CD4-positive, alpha-beta memory T cell (primary cell): ENCODE results near the gene RPS6KL1. TPM values are rescaled to one million over a fixed set of nuclear protein-coding genes. Genes with fewer than 3 reads are reported as not detected.

Experiments used
- CTCF ChIA-PET: fragments of 350-600 bp; sonication (Branson Sonifier 250); formaldehyde crosslinking; loops from one replicate; lab custom pipeline; 2021; ENCODE audit warnings: inconsistent platforms; ENCODE audit not compliant: partially characterized antibody; lab: Charles Lee
- POLR2A ChIA-PET: fragments of 350-600 bp; sonication (Branson Sonifier 250); formaldehyde crosslinking; loops from one replicate; lab custom pipeline; 2021; ENCODE audit not compliant: partially characterized antibody; lab: Charles Lee
- DNase-seq, 5 donors: peaks; one replicate each; pipeline versions ENCODE4 v3.0.0 to v3.0.0-alpha.2; 2020 to 2022; ENCODE audit warnings: mixed read lengths in 1 of 5
- H3K27ac ChIP-seq: one replicate; pipeline ENCODE4 v1.7.0; 2013; ENCODE audit warnings: low read depth, low read length
- H3K27me3 ChIP-seq: 2 replicates; pipeline ENCODE4 v1.7.0; 2013; ENCODE audit warnings: mild to moderate bottlenecking, low read length, moderate library complexity; ENCODE audit not compliant: insufficient read depth
- H3K36me3 ChIP-seq: 2 replicates; pipeline ENCODE4 v1.7.0; 2013; ENCODE audit warnings: mild to moderate bottlenecking, low read length, moderate library complexity; ENCODE audit not compliant: insufficient read depth
- H3K4me1 ChIP-seq: 2 replicates; pipeline ENCODE4 v1.7.0; 2013; ENCODE audit warnings: mild to moderate bottlenecking, low read length, moderate library complexity; ENCODE audit not compliant: insufficient read depth
- H3K4me3 ChIP-seq, 2 donors: one replicate each; pipeline ENCODE4 v1.7.0; 2013; ENCODE audit warnings: low read length in 2 of 2, mild to moderate bottlenecking in 1 of 2
- H3K9me3 ChIP-seq, 2 donors: one replicate each; pipeline ENCODE4 v1.7.0; 2013; ENCODE audit warnings: low read length in 2 of 2, control low read depth in 1 of 2; ENCODE audit not compliant: control insufficient read depth in 1 of 2
- H3K27ac Mint-ChIP-seq, 7 donors: one replicate each; pipeline ENCODE4 v1.8.0; 2020 to 2021; ENCODE audit warnings: mixed read lengths in 7 of 7, mild to moderate bottlenecking in 6 of 7, inconsistent platforms in 3 of 7, moderate library complexity in 3 of 7
- H3K27me3 Mint-ChIP-seq, 2 donors: one replicate each; pipeline ENCODE4 v1.8.0; 2020 to 2021; ENCODE audit warnings: mixed read lengths in 2 of 2
- H3K36me3 Mint-ChIP-seq, 2 donors: one replicate each; pipeline ENCODE4 v1.8.0; 2020 to 2021; ENCODE audit warnings: mixed read lengths in 2 of 2, inconsistent platforms in 1 of 2, mild to moderate bottlenecking in 1 of 2
- H3K4me1 Mint-ChIP-seq, 4 donors: one replicate each; pipeline ENCODE4 v1.8.0; 2020 to 2021; ENCODE audit warnings: mixed read lengths in 4 of 4, mild to moderate bottlenecking in 1 of 4
- H3K4me3 Mint-ChIP-seq, 8 donors: one replicate each; pipeline ENCODE4 v1.8.0; 2020 to 2021; ENCODE audit warnings: mixed read lengths in 8 of 8, mild to moderate bottlenecking in 7 of 8, moderate library complexity in 6 of 8, inconsistent platforms in 3 of 8
- H3K9me3 Mint-ChIP-seq, 8 donors: one replicate each; pipeline ENCODE4 v1.8.0; 2020 to 2021; ENCODE audit warnings: mixed read lengths in 8 of 8, mild to moderate bottlenecking in 5 of 8, inconsistent platforms in 3 of 8, moderate library complexity in 1 of 8
- intact Hi-C: fragments of 100-400 bp; cut with micrococcal nuclease; formaldehyde crosslinking; loops from one replicate; pipeline ENCODE4 v1.15.1; 2023
- polyA plus RNA-seq, 2 donors: library from polyadenylated mRNA; unstranded; fragments of 300-500 nt; fragmentation: Illumina TruSeq; gene quantifications; one replicate each; pipeline ENCODE4 v1.2.3, GENCODE V29; 2021
- total RNA-seq, 2 experiments: library from RNA; stranded (reverse); gene quantifications; one replicate each; pipeline ENCODE4 v1.2.3, GENCODE V29; 2021

RPS6KL1 gene
- total and polyA plus RNA-seq, 4 experiments from 2014 or later = 0.45 to 2.9 (median 1.7) TPM

DNA sequence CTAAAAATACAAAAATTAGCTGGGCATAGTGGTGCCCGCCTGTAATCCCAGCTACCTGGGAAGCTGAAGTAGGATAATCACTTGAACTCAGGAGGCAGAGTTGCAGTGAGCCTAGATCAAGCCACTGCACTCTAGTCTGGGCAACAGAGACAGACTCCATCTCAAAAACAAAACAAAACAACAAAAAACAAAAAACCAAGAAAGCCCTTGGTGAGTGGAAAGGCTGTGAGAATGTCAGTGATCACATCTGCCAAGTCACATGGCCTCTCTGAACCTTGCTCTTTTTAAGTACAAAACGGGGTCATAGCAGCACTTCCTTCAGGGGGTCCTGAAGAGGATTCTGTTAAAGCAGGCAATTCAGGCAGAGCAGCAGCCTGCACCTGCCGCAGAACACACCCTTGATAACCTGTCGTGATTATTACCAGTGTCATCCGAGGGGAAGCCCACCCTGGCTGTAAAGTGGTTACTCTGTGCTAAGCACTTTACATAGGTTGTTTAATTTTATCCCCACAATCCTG, 9.6 kb downstream of the RPS6KL1 start:
- Mint-ChIP-seq H3K4me1 (no peaks in the 10 kb centered on the region), H3K36me3 (no peaks in the 10 kb centered on the region), H3K9me3 (no peaks in the 10 kb centered on the region), H3K4me3 (no peak overlapping the region), H3K27me3 (no peaks in the 10 kb centered on the region), H3K27ac (no peak overlapping the region)
- Histone ChIP-seq H3K27ac (no peak overlapping the region), H3K36me3 (no peaks in the 10 kb centered on the region), H3K9me3 (no peaks in the 10 kb centered on the region), H3K4me3 (no peak overlapping the region), H3K4me1 (no peaks in the 10 kb centered on the region), H3K27me3 (no peaks in the 10 kb centered on the region)
- ChIA-PET CTCF (interaction anchor here (2.2 kb wide), 1 partner anchor 174 kb away, joined by 6 read pairs; no protein-coding TSS in a partner anchor), POLR2A (no interaction called here)
- intact Hi-C loops = no loop called here
- no peak for DNase-seq

DNA sequence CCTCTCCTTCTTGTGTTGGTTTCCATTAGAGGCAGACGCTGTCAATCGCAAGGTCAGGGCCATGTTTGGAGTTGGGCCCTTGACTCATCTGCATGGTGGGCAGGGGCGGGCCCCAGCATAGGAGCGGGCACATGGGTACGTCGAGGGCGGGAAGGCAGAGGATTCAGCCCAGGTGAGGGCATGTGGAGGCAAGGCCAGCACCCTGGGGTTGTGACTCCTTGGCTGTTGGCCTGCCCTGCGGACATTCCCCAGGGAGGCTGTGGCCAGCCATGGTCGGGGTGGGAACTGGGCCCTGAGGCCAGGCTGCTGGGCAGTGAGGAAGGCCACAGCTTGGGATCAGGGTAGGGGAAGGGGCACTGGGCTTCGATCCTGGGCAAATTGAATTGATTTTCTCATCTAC, 10.3 kb downstream of the RPS6KL1 start:
- ChIA-PET CTCF (interaction anchor here (1.2 to 2.2 kb wide), 2 partner anchors 52 to 175 kb away, joined by 5 to 6 read pairs; no protein-coding TSS in a partner anchor), POLR2A (no interaction called here)
- DNase-seq = no peak
- no peaks in the 10 kb centered on the region for H3K4me1 ChIP-seq
- H3K36me3 ChIP-seq = no peaks in the 10 kb centered on the region
- Mint-ChIP-seq H3K4me1 (no peaks in the 10 kb centered on the region), H3K36me3 (no peaks in the 10 kb centered on the region), H3K9me3 (no peaks in the 10 kb centered on the region), H3K27me3 (no peaks in the 10 kb centered on the region), H3K27ac (no peak overlapping the region), H3K4me3 (no peak overlapping the region)
- no peak overlapping the region for H3K27ac ChIP-seq
- no peak overlapping the region for H3K4me3 ChIP-seq
- no peaks in the 10 kb centered on the region for H3K9me3 ChIP-seq
- intact Hi-C loops = no loop called here
- H3K27me3 ChIP-seq = no peaks in the 10 kb centered on the region

DNA sequence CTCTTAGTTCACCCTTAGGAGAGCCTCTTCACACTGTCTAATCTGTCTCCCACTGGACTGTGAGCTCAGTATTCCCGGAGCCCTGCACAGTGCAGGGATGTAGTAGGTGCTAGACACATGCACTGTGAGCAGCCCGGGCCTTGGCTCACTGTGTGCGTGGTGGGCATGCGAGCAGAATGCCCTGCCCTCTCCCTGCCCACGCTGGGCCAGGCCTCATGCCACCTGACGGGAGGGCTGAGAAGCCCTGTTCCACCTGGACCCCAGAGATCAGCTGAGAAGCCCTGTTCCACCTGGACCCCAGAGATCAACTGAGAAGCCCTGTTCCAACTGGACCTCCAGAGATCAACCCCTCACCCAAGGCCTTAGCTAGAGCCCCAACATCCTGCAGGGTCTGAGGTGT, 10.9 kb downstream of the RPS6KL1 start:
- no peaks in the 10 kb centered on the region for H3K9me3 ChIP-seq
- H3K27ac ChIP-seq = no peak overlapping the region
- intact Hi-C loops = no loop called here
- Mint-ChIP-seq H3K36me3 (no peaks in the 10 kb centered on the region), H3K4me3 (no peak overlapping the region), H3K9me3 (no peaks in the 10 kb centered on the region), H3K4me1 (no peaks in the 10 kb centered on the region), H3K27ac (no peak overlapping the region), H3K27me3 (no peaks in the 10 kb centered on the region)
- no peak for DNase-seq
- POLR2A ChIA-PET = no interaction called here
- no peaks in the 10 kb centered on the region for H3K4me1 ChIP-seq
- no peaks in the 10 kb centered on the region for H3K27me3 ChIP-seq
- no peak overlapping the region for H3K4me3 ChIP-seq
- CTCF ChIA-PET = interaction anchor here (1.2 to 2.2 kb wide), 2 partner anchors 52 to 176 kb away, joined by 5 to 6 read pairs; no protein-coding TSS in a partner anchor
- H3K36me3 ChIP-seq = no peaks in the 10 kb centered on the region

DNA sequence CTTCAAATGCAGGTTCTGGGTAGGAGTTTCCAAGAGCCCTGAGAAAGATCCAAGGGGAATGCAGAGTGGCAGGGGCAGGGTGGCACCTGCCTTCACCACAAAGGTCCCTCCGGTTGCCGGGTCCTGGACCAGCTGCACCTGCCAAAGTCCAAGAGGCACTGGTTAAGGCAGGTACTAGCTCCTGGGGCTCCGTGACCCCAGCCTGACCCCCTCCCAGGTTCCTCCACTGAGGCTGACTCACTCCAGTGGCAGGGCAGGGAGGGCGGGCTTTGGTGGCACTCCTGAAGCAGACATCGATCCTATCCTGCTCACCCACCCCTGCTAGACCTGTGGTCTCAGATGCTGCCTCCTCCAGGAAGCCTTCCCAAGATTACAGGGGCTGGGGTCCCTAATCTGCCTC, 11.4 kb downstream of the RPS6KL1 start:
- DNase-seq = no peak
- Mint-ChIP-seq H3K9me3 (no peaks in the 10 kb centered on the region), H3K27ac (peak overlapping the region in 1 of 7 donors; percentile 86), H3K27me3 (no peaks in the 10 kb centered on the region), H3K4me3 (no peak overlapping the region), H3K36me3 (no peaks in the 10 kb centered on the region), H3K4me1 (no peaks in the 10 kb centered on the region)
- H3K4me1 ChIP-seq = no peaks in the 10 kb centered on the region
- intact Hi-C loops = no loop called here
- no peak overlapping the region for H3K27ac ChIP-seq
- POLR2A ChIA-PET = no interaction called here
- no peak overlapping the region for H3K4me3 ChIP-seq
- no peaks in the 10 kb centered on the region for H3K9me3 ChIP-seq
- H3K27me3 ChIP-seq = no peaks in the 10 kb centered on the region
- CTCF ChIA-PET = interaction anchor here (1.2 to 15.6 kb wide), 3 partner anchors 51 to 176 kb away, joined by 5 to 677 read pairs (median 6); no protein-coding TSS in a partner anchor
- no peaks in the 10 kb centered on the region for H3K36me3 ChIP-seq

DNA sequence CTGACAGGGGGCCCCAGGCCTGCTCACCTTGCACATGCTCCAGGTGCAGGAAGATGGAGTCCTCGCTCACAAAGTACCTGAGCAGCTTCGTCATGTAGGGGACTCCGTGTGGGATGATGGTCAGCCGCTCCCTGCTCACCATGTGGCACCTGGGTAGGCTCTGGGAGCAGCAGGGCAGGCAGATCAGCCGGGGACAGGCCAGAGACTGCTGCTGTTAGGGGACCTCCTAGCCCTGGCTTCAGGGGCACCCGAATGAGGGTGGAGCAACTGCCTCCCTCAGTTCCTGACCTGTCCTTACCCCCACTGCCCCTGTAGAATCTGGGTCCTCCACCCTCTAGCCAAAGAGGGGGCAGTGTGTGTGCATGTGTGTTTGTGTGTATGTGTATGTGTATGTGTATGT, 11.8 kb downstream of the RPS6KL1 start:
- H3K36me3 Mint-ChIP-seq = no peaks in the 10 kb centered on the region
- CTCF ChIA-PET = interaction anchor here (15.6 kb wide), 1 partner anchor 52 kb away, joined by 677 read pairs; no protein-coding TSS in a partner anchor

DNA sequence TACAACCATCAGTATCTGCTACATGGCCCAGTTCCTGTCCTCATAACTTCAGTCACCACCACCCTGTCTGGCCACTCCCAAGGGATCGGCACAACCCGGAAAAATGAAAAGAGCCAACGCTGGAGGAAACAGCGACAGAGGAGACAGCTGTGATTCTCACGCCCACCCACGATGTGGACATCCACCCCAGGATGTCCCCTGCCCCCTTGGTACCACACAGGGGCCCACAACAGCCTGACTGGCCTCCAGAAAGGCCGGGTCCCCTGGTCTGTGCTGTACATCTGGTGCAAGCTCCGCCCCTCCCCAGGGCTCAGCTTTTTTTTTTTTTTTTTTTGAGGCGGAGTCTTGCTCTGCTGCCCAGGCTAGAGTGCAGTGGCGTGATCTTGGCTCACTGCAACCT, 12.5 kb downstream of the RPS6KL1 start:
- peaks cover 4% of the 10 kb centered on the region for H3K4me1 ChIP-seq
- H3K27me3 ChIP-seq = no peaks in the 10 kb centered on the region
- intact Hi-C loops = no loop called here
- Mint-ChIP-seq H3K27ac (peak overlapping the region in 1 of 7 donors; percentile 35), H3K27me3 (no peaks in the 10 kb centered on the region), H3K4me1 (peaks cover 0 to 4% (median 3%) of the 10 kb centered on the region in 4 donors), H3K36me3 (peaks cover 0 to 3% of the 10 kb centered on the region in 2 donors), H3K4me3 (no peak overlapping the region), H3K9me3 (no peaks in the 10 kb centered on the region)
- no peaks in the 10 kb centered on the region for H3K36me3 ChIP-seq
- no peak overlapping the region for H3K4me3 ChIP-seq
- ChIA-PET POLR2A (no interaction called here), CTCF (interaction anchor here (15.6 kb wide), 1 partner anchor 52 kb away, joined by 677 read pairs; no protein-coding TSS in a partner anchor)
- no peak overlapping the region for H3K27ac ChIP-seq
- no peaks in the 10 kb centered on the region for H3K9me3 ChIP-seq
- no peak for DNase-seq

More for the DNA sequence above, 11.8 kb downstream of the RPS6KL1 start:
- H3K4me3 Mint-ChIP-seq = no peak overlapping the region
- H3K4me1 ChIP-seq = no peaks in the 10 kb centered on the region
- no peak overlapping the region for H3K4me3 ChIP-seq
- H3K27me3 Mint-ChIP-seq = no peaks in the 10 kb centered on the region
- intact Hi-C loops = no loop called here
- no peaks in the 10 kb centered on the region for H3K36me3 ChIP-seq
- POLR2A ChIA-PET = no interaction called here
- DNase-seq = no peak
- peak overlapping the region in 1 of 7 donors; percentile 86 for H3K27ac Mint-ChIP-seq
- no peaks in the 10 kb centered on the region for H3K9me3 ChIP-seq
- H3K9me3 Mint-ChIP-seq = no peaks in the 10 kb centered on the region
- H3K4me1 Mint-ChIP-seq = no peaks in the 10 kb centered on the region
- no peak overlapping the region for H3K27ac ChIP-seq
- H3K27me3 ChIP-seq = no peaks in the 10 kb centered on the region

DNA sequence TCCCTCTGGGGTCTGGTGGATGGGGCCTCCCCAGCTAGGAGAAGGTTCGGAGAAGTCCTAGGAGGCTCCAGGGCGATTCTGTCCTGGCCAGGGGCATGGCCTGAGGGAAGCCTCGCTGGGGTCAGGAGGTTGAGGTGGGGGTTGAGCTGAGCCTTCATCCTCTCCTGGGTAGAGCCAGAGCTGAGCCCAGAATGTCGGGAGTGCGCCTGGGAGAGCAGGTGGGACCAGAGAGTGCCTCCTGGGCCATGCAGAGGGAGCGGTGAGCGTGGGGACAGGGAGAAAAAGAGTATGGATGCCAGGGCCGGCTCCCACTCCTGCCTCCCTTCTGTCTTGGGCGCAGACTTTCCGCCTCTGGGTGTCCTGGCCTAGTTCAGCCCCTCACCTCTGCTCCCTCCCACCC, 13.1 kb downstream of the RPS6KL1 start:
- Mint-ChIP-seq H3K27ac (no peak overlapping the region), H3K36me3 (peaks cover 0 to 6% of the 10 kb centered on the region in 2 donors), H3K27me3 (no peaks in the 10 kb centered on the region), H3K4me3 (no peak overlapping the region), H3K4me1 (peaks cover 0 to 9% (median 4%) of the 10 kb centered on the region in 4 donors), H3K9me3 (no peaks in the 10 kb centered on the region)
- DNase-seq = no peak
- H3K27ac ChIP-seq = no peak overlapping the region
- H3K36me3 ChIP-seq = no peaks in the 10 kb centered on the region
- CTCF ChIA-PET = interaction anchor here (1.7 to 15.6 kb wide), 3 partner anchors 9 to 178 kb away, joined by 6 to 677 read pairs (median 41); no protein-coding TSS in a partner anchor
- no peak overlapping the region for H3K4me3 ChIP-seq
- H3K9me3 ChIP-seq = no peaks in the 10 kb centered on the region
- H3K27me3 ChIP-seq = no peaks in the 10 kb centered on the region
- H3K4me1 ChIP-seq = peaks cover 4% of the 10 kb centered on the region
- intact Hi-C loops = no loop called here
- POLR2A ChIA-PET = no interaction called here
